Breast epithelium (tissue), 3 donors: ENCODE measurements around the gene TXNDC2.

Experiments
- POLR2A ChIP-seq: fragments of 450-650 bp; IDR thresholded peaks from one replicate; pipeline ENCODE4 v1.6.1; 2016; ENCODE audit warnings: antibody characterized with exemption, mild to moderate bottlenecking, moderate library complexity
- TF ChIP-seq, protein P1 (sequence below), 3 donors: fragments of 450-650 bp; IDR thresholded peaks; one replicate each; pipeline ENCODE4 v1.5.1; 2016 to 2017; ENCODE audit warnings: antibody characterized with exemption in 3 of 3, mild to moderate bottlenecking in 3 of 3, moderate library complexity in 3 of 3

DNA sequence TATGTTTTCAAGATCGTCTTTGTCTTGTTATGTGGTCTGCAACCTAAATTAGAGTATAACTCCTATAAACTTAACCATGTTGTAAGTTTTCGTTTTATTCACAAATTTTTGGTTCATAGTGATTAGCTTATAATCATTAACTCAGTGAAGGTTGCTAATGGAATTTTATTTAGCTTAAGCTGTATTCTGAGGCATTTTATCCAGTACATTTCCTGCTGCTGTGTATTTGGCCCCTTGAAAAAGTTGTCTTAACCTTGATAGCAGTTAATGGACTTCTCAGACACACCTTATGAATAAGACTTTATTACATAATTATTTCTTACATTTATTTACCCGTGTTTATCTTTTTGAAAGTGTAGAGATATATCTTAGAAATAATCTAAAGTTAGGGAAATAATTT is 48.5 kb downstream of the TXNDC2 start:
- no peak for TF ChIP-seq POLR2A
- TF ChIP-seq, protein P1, sequence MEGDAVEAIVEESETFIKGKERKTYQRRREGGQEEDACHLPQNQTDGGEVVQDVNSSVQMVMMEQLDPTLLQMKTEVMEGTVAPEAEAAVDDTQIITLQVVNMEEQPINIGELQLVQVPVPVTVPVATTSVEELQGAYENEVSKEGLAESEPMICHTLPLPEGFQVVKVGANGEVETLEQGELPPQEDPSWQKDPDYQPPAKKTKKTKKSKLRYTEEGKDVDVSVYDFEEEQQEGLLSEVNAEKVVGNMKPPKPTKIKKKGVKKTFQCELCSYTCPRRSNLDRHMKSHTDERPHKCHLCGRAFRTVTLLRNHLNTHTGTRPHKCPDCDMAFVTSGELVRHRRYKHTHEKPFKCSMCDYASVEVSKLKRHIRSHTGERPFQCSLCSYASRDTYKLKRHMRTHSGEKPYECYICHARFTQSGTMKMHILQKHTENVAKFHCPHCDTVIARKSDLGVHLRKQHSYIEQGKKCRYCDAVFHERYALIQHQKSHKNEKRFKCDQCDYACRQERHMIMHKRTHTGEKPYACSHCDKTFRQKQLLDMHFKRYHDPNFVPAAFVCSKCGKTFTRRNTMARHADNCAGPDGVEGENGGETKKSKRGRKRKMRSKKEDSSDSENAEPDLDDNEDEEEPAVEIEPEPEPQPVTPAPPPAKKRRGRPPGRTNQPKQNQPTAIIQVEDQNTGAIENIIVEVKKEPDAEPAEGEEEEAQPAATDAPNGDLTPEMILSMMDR (IDR thresholded peaks at IDR 0.05), result no peak
